Activated T-cell treated with anti-CD3 and anti-CD28 coated beads, Interleukin-2, amount 50 U/mL, for 72 hours (primary cell): ENCODE data around the gene GPER1. TPM values are rescaled to one million over a fixed set of nuclear protein-coding genes. Genes with fewer than 3 reads are reported as not detected.

ENCODE experiments used
- ATAC-seq, 2 donors: fragments of 150-1000 bp; cut with Tn5 transposase; replicated peaks in 1 of 2; 2 replicates each; pipeline ENCODE4 v1.10.0; 2021; ENCODE audit warnings: moderate library complexity in 2 of 2, mild to moderate bottlenecking in 1 of 2
- DNase-seq, 2 donors: peaks; one replicate each; pipeline ENCODE4 v3.0.0; 2021 to 2022; ENCODE audit warnings: mixed read lengths in 1 of 2
- H3K27ac Mint-ChIP-seq: one replicate; pipeline ENCODE4 v1.8.0; 2022; ENCODE audit warnings: mild to moderate bottlenecking, moderate library complexity, mixed read lengths
- H3K27me3 Mint-ChIP-seq: one replicate; pipeline ENCODE4 v1.8.0; 2022; ENCODE audit warnings: low read depth, mixed read lengths
- H3K36me3 Mint-ChIP-seq, 2 donors: one replicate each; pipeline ENCODE4 v1.8.0; 2022; ENCODE audit warnings: mixed read lengths in 2 of 2, mild to moderate bottlenecking in 1 of 2; ENCODE audit not compliant: insufficient read depth in 2 of 2
- H3K4me1 Mint-ChIP-seq: one replicate; pipeline ENCODE4 v1.8.0; 2022; ENCODE audit warnings: low read depth, mixed read lengths
- H3K4me3 Mint-ChIP-seq, 2 donors: one replicate each; pipeline ENCODE4 v1.8.0; 2022; ENCODE audit warnings: mild to moderate bottlenecking in 2 of 2, mixed read lengths in 2 of 2, moderate library complexity in 2 of 2
- H3K9me3 Mint-ChIP-seq, 2 donors: one replicate each; pipeline ENCODE4 v1.8.0; 2022; ENCODE audit warnings: mixed read lengths in 2 of 2
- total RNA-seq, 2 donors: library from RNA; stranded (reverse); gene quantifications; one replicate each; pipeline ENCODE4 v1.2.3, GENCODE V29; 2022

The GPER1 gene
- total RNA-seq, 2 donors from 2014 or later = 0.24 to 0.56 TPM

DNA sequence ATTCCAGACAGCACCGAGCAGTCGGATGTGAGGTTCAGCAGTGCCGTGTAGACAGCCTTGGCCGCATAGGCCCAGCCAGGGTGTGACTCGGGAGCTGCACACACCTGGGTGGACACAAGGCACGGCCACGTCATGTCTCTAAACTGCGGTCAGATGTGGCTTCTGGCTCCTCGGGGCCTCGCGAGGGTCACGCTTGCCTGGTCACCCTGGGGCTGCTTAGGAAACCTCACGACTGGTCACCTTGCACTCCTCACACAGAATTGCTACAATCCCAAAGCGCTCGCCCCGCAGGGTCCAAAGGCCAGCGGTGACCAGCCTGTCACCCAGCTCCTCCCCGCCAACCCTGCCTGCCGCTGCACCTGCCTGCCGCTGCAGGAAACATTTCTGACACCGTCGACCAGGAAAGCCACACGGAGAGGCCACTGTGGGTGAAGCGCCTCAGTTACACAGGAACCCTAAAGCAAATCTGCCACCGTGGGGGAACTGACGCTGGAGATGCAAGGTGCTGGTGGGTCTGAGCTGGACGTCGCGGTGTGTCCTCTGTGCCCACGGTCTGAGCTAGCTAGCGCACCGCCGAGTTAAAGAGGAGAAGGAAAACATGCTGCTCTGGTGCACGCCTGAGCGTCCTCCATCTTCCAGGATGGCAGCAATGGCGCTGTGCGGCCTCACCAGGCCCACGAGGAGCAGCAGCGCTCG lies 5.0 kb downstream of the GPER1 start:
- no peak overlapping the region for H3K27ac Mint-ChIP-seq
- H3K4me1 Mint-ChIP-seq = no peaks in the 10 kb centered on the region
- H3K36me3 Mint-ChIP-seq = peaks cover 5 to 10% of the 10 kb centered on the region in 2 donors
- no peak overlapping the region for H3K4me3 Mint-ChIP-seq
- H3K27me3 Mint-ChIP-seq = no peaks in the 10 kb centered on the region
- ATAC-seq (no peak), DNase-seq (no peak)
- no peaks in the 10 kb centered on the region for H3K9me3 Mint-ChIP-seq

DNA sequence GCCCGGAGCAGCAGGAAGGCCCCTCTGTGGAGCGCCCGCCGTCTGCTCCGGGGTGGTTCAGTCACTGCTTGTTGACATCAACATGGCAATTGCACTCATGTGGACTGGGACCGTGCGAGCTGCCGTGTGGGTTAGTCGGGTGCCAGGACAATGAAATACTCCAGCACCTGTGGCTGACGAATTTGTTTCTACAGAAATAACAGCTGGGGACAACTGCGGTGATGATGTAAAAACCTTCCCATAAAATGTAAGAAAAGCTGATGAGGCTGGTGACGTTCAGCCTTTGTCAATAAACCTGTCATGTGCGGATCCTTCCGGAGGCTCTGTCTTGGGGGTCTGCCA lies 5.6 kb downstream of the GPER1 start:
- no peaks in the 10 kb centered on the region for H3K9me3 Mint-ChIP-seq
- ATAC-seq (no peak), DNase-seq (no peak)
- peaks cover 8 to 12% of the 10 kb centered on the region in 2 donors for H3K36me3 Mint-ChIP-seq
- H3K4me1 Mint-ChIP-seq = no peaks in the 10 kb centered on the region
- no peak overlapping the region for H3K4me3 Mint-ChIP-seq
- no peak overlapping the region for H3K27ac Mint-ChIP-seq
- H3K27me3 Mint-ChIP-seq = no peaks in the 10 kb centered on the region

DNA sequence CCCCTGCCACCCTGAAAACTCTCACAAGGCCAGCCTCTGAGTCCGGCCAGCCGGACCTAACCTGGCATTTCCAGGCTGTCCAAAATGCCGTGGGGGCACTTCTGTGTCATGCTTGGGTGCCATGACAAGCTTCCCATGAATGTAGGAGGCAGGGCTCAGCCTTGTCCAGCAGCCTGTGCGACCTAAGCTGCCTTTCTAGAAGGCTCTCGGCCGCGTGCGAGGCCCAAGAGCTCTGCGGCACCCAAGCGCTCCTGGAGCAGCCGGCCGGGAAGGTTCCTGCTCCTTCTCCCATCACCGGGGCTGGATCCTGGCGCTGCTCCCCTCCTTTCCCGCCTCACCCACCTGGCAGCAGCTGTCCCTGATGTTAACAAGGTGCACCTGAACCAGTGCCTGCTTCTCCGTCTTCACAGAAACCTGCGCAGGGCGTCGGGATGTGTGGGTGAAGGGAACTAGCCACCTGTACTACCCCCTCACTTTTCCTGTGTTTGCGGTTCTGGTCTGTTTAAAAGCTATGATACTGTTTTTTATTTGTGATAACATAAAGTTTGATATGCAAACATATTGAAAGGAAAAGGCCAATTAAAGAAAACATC lies 6.1 kb downstream of the GPER1 start:
- H3K36me3 Mint-ChIP-seq = peaks cover 8 to 12% of the 10 kb centered on the region in 2 donors
- ATAC-seq = no peak
- no peak overlapping the region for H3K4me3 Mint-ChIP-seq
- DNase-seq = no peak
- H3K9me3 Mint-ChIP-seq = no peaks in the 10 kb centered on the region
- H3K27me3 Mint-ChIP-seq = no peaks in the 10 kb centered on the region
- H3K4me1 Mint-ChIP-seq = no peaks in the 10 kb centered on the region
- H3K27ac Mint-ChIP-seq = no peak overlapping the region

DNA sequence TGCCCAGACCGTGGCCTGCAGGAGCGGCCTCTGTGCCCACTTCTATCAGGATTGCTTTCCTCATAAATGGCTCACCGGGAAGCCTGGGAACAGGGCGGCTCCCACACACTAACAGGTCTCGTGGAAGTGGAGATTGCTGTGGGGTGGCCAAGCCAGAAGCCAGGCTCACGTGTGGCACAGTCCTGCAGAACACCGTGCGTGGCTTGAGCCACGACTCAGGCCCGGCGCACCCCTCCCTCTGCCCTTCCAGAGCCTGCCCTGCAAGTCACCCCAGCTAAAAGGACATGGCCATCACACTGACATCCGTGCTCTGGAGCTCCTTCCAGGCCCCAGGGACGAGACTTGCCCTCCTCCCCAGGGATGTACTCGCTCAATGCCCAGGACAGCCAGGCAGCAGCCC lies 7.0 kb downstream of the GPER1 start:
- Mint-ChIP-seq H3K36me3 (peaks cover 8 to 12% of the 10 kb centered on the region in 2 donors), H3K4me1 (no peaks in the 10 kb centered on the region), H3K4me3 (no peak overlapping the region), H3K27ac (no peak overlapping the region), H3K27me3 (no peaks in the 10 kb centered on the region), H3K9me3 (no peaks in the 10 kb centered on the region)
- ATAC-seq (no peak), DNase-seq (no peak)

DNA sequence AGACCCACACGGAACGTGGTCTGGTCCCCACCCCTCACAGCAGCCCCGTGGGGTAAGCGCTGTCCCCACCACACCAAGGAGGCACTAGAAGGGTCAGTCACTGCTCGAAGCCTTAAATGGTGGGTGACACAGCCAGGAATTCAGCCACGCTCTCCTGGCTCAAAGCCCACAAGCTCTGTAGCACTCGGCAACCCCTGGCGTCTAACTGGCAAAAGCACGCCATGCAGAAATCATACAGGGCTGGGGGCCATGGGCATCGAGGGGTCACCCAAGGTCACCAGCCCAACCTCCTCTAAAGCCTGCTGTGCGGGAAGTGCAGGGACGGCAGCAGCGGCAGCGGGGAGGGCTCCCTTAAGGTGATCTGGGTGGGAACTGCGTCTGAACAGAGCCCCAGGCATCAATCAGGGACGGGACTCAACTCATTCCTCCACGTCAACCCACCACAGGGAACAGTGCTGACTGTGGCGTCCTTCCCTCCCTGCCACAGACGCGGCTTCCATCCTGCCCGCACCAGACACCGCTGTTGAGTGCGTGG lies 7.8 kb downstream of the GPER1 start:
- H3K4me1 Mint-ChIP-seq = no peaks in the 10 kb centered on the region
- no peak overlapping the region for H3K4me3 Mint-ChIP-seq
- H3K27ac Mint-ChIP-seq = no peak overlapping the region
- no peaks in the 10 kb centered on the region for H3K9me3 Mint-ChIP-seq
- DNase-seq (no peak), ATAC-seq (no peak)
- no peaks in the 10 kb centered on the region for H3K27me3 Mint-ChIP-seq
- H3K36me3 Mint-ChIP-seq = peaks cover 8 to 12% of the 10 kb centered on the region in 2 donors

DNA sequence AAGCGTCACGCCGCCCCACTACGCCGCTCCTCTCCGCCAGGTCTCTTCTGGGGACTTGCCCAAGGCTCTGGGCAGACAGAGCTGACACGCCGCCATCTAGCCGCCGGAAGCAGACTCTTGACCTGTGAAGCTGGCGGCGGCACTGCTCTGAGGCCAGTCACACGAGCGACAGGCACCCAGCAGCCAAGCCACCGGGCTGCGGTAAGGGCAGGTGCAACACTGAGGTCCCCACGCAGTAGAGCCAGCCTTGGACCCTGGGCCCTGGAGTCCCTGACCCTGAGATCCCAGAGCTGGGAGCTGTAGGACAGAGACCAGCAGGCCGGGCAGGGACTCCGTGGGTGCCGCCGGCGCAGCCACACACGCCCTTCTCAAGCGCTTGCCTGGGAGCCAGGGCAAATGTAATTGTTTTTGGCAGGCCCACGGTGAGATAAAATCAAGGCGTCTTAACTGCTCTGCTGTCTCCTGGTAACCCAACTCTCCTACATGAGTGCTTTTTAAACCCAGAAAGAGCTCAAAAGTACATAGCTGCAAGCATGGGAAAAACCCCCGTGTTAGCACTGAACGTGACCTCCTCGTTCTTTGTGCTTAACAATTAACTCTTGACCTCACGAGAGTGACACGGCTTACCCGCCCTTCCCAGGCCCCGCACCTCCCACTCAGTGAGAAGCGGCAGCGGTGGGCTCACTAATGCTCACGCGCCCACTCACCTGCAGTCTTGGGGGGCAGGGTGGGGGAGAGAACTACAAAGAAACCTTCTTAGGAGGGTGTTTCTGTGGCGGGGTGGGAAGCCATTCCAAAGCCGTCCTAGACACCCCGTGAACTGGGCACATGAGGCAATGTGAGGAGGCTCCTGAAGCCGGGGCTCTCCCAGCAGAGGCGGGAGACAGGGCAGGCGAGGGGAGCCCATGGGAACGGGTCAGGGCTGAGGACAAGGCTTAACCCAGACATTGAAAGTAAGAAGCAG lies 8.5 kb downstream of the GPER1 start:
- H3K36me3 Mint-ChIP-seq = peaks cover 8 to 12% of the 10 kb centered on the region in 2 donors
- no peak overlapping the region for H3K27ac Mint-ChIP-seq
- DNase-seq (no peak), ATAC-seq (no peak)
- no peak overlapping the region for H3K4me3 Mint-ChIP-seq
- no peaks in the 10 kb centered on the region for H3K9me3 Mint-ChIP-seq
- no peaks in the 10 kb centered on the region for H3K4me1 Mint-ChIP-seq
- H3K27me3 Mint-ChIP-seq = no peaks in the 10 kb centered on the region

DNA sequence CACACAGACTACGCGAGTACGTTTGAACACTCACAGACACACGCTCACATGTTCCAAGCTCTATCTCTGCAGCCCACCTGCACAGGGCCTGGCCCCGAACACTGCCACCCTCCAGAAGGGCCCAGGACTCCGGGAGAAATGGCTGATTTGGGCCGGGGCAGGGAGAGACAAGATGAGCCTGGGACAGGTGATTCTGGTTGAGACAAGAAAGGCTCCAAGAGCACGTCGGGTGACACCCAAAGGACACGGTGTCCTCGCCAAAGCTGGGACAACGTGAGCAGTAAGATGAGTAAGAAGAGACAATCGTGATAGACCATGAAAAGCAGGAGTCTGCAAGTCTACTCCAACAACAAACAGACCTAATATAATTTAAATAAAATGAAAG lies 9.2 kb downstream of the GPER1 start:
- Mint-ChIP-seq H3K4me3 (no peak overlapping the region), H3K27ac (no peak overlapping the region), H3K9me3 (no peaks in the 10 kb centered on the region), H3K27me3 (no peaks in the 10 kb centered on the region), H3K36me3 (peaks cover 6 to 10% of the 10 kb centered on the region in 2 donors), H3K4me1 (peaks cover under 1% of the 10 kb centered on the region)
- no peak for ATAC-seq
- DNase-seq = no peak

DNA sequence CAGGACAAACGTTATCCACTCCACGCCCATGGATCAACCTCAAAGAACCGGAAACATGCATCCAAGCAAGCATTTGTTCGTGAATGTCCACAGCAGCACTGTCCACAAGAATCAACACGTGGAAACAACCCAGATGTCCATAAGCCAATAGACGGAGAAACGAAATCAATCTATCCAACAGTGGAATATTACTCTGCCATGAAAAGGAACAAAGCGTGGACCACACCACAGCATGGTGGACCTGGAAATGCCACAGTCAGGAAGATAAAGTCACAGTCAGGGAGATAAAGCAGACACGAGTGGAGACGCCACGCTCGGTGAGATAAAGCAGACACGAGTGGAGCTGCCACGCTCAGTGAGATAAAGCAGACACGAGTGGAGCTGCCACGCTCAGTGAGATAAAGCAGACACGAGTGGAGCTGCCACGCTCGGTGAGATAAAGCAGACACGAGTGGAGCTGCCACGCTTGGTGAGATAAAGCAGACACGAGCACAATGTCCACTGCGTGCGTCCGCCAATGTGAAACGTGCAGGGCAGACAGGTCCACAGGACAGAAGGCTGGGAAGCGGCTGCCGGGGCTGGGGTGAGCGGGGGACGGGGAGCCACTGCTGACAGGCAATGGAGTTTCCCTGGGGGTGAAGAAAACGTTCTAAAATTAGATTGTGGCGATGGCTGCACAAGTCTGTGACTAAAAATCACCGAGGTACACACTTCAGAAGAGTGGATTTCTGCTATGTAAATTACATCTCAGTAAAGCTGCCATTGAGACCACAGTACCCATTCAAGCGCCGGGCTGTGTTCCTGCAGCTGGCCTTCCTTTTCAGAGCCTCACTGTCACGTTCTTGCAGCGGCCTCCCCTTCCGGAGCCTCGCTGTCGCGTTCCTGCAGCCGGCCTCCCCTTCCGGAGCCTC lies 10.6 kb downstream of the GPER1 start:
- ATAC-seq (no peak), DNase-seq (no peak)
- Mint-ChIP-seq H3K4me3 (no peak overlapping the region), H3K4me1 (peaks cover 12% of the 10 kb centered on the region), H3K27ac (no peak overlapping the region), H3K27me3 (no peaks in the 10 kb centered on the region), H3K36me3 (peaks cover 6 to 10% of the 10 kb centered on the region in 2 donors), H3K9me3 (no peaks in the 10 kb centered on the region)

DNA sequence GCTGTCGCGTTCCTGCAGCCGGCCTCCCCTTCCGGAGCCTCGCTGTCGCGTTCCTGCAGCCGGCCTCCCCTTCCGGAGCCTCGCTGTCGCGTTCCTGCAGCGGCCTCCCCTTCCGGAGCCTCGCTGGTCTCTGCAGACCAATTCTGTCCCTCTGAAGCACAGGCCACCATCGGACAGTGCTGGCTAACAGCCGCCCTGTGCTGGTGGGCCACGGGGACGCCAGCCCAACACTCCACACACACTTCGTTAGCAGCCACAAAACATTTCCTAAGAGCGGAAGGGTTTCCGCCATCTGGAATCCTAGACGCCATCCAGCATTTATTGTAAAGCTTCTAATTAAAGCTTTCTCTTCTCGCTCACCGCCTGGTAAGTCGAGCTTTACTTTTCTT lies 11.2 kb downstream of the GPER1 start:
- no peak for DNase-seq
- no peak for ATAC-seq
- Mint-ChIP-seq H3K4me3 (no peak overlapping the region), H3K36me3 (peaks cover 6 to 10% of the 10 kb centered on the region in 2 donors), H3K27ac (no peak overlapping the region), H3K27me3 (no peaks in the 10 kb centered on the region), H3K9me3 (no peaks in the 10 kb centered on the region), H3K4me1 (peaks cover 18% of the 10 kb centered on the region)

DNA sequence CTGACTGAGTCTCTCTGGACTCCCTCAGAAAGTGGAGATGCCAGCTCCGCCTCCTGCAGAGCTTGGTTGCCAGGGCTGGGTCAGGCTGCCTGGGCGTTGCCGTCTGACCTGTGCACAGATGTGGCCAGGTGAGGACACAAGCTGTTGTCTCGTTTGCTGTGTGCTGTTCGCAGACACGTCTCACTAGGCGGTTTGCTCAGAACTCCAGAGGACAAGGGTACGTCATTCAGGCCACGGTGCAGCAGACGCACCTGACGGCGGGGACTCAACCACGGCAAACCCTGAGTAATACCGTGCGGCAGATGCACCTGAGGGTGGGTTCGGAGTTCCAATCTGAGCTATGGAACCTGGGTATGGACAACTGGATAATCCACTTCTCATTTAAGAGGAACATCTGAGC lies 11.7 kb downstream of the GPER1 start:
- Mint-ChIP-seq H3K27me3 (no peaks in the 10 kb centered on the region), H3K4me3 (no peak overlapping the region), H3K4me1 (peaks cover 23% of the 10 kb centered on the region), H3K27ac (no peak overlapping the region), H3K9me3 (no peaks in the 10 kb centered on the region), H3K36me3 (peaks cover 6 to 10% of the 10 kb centered on the region in 2 donors)
- DNase-seq (no peak), ATAC-seq (no peak)

DNA sequence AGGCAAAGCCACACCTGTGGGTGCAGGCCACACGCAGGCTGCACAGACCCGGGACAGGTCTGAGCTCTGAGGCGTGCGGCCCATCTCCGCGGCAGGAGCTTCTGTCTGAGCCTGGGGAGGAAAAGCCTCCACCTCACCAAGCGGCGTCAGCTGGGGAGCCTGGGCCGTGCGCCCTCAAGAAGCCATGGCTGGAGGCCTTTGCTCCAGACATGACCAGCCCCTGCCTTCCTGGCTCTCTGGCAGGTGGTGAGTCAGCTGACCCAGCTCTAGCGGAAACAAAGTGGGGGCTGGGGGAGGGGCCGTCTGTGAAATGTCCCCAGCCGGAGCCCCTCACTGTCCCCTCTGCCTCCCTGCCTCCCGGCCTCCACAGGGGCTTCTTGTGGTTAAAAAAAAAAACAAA lies 12.5 kb downstream of the GPER1 start:
- Mint-ChIP-seq H3K27ac (no peak overlapping the region), H3K4me1 (peaks cover 31% of the 10 kb centered on the region), H3K9me3 (no peaks in the 10 kb centered on the region), H3K4me3 (no peak overlapping the region), H3K27me3 (no peaks in the 10 kb centered on the region), H3K36me3 (peaks cover 6 to 10% of the 10 kb centered on the region in 2 donors)
- ATAC-seq (no peak), DNase-seq (no peak)

DNA sequence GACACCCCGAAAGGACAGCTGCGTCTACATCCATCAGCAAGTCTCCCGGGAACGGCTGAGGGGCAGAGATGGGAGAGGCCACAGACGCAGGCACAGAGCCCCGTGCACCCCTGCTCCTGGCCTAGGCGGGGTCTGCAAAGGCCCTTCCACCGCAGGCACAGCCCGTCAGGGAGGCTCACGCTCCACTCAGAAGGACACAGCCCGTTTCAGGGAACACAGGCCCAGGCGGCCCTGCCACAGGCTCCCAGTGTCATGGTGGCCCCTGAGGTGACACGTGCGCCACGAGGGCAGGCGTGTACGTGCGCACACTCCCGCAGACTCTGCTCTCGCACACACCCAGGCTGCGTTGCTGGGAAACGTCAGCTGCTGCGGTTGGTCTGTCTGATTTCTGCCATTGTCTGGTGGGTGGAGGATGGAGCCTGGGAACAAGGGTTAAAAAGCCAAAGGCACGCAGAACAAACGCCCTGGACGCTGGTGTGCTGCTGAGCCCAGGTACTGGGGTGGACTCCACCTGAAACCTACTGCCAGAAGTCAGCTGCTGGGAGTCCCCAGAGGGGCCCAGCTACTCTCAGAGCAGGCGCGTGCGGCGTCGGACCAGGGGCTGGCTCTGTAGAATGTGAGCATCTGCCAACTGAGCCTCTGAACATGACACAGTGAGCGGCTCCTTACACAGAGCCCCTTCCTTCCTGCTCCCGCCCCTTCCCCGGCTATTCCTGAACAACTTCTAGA lies 13.1 kb downstream of the GPER1 start:
- Mint-ChIP-seq H3K4me3 (no peak overlapping the region), H3K9me3 (no peaks in the 10 kb centered on the region), H3K36me3 (peaks cover 6 to 10% of the 10 kb centered on the region in 2 donors), H3K4me1 (peaks cover 37% of the 10 kb centered on the region), H3K27ac (no peak overlapping the region), H3K27me3 (no peaks in the 10 kb centered on the region)
- DNase-seq = no peak
- ATAC-seq = no peak
